Hepatocyte (in vitro differentiated cells): ENCODE measurements around the gene SCGB1A1. TPM values are rescaled to one million over a fixed set of nuclear protein-coding genes. Genes with fewer than 3 reads are reported as not detected.

Experiments used
- DNase-seq: peaks from one replicate; pipeline ENCODE4 v3.0.0-alpha.2; 2016; ENCODE audit warnings: low spot score
- H2AFZ ChIP-seq: fragments of 200-600 bp; sonication (generic); 2 replicates; pipeline ENCODE4 v1.6.0; 2016; ENCODE audit warnings: antibody characterized with exemption, mild to moderate bottlenecking
- H3K27ac ChIP-seq: fragments of 200-600 bp; sonication (generic); 2 replicates; pipeline ENCODE4 v1.5.1; 2016; ENCODE audit warnings: mild to moderate bottlenecking
- H3K27me3 ChIP-seq: fragments of 200-600 bp; sonication (generic); 2 replicates; pipeline ENCODE4 v1.6.1; 2016
- H3K36me3 ChIP-seq: fragments of 200-600 bp; sonication (generic); replicated peaks from 2 replicates; pipeline ENCODE4 v1.5.1; 2016; ENCODE audit warnings: low read depth; ENCODE audit not compliant: insufficient read depth
- H3K4me1 ChIP-seq: fragments of 200-600 bp; sonication (generic); 2 replicates; pipeline ENCODE4 v1.5.1; 2016; ENCODE audit warnings: mild to moderate bottlenecking, moderate library complexity; ENCODE audit not compliant: insufficient read depth
- H3K4me2 ChIP-seq: fragments of 200-600 bp; sonication (generic); 2 replicates; pipeline ENCODE4 v1.6.0; 2016
- H3K4me3 ChIP-seq: fragments of 200-600 bp; sonication (generic); 2 replicates; pipeline ENCODE4 v1.5.1; 2016; ENCODE audit warnings: mild to moderate bottlenecking
- H3K79me2 ChIP-seq: fragments of 200-600 bp; sonication (generic); 2 replicates; pipeline ENCODE4 v1.6.0; 2017; ENCODE audit warnings: mild to moderate bottlenecking
- H3K9me2 ChIP-seq: fragments of 200-600 bp; sonication (generic); replicated peaks from 2 replicates; pipeline ENCODE4 v1.6.0; 2017; ENCODE audit warnings: mild to moderate bottlenecking; ENCODE audit not compliant: insufficient read depth
- H3K9me3 ChIP-seq: fragments of 200-600 bp; sonication (generic); 2 replicates; pipeline ENCODE4 v1.5.1; 2016; ENCODE audit warnings: low read depth, mild to moderate bottlenecking
- H4K20me1 ChIP-seq: fragments of 200-600 bp; sonication (generic); 2 replicates; pipeline ENCODE4 v1.6.0; 2016; ENCODE audit warnings: mild to moderate bottlenecking; ENCODE audit not compliant: insufficient read depth, poor library complexity, severe bottlenecking
- CTCF ChIP-seq: fragments of 200-600 bp; sonication (generic); IDR thresholded peaks from 2 replicates; pipeline ENCODE4 v1.5.1; 2016; ENCODE audit warnings: antibody characterized with exemption, mild to moderate bottlenecking; ENCODE audit not compliant: poor library complexity
- EZH2 ChIP-seq: fragments of 200-600 bp; sonication (generic); IDR thresholded peaks from 2 replicates; pipeline ENCODE4 v1.6.1; 2016; ENCODE audit warnings: antibody characterized with exemption, mild to moderate bottlenecking, borderline replicate concordance
- EZH2phosphoT487 ChIP-seq: fragments of 200-600 bp; sonication (generic); IDR thresholded peaks from one replicate; pipeline ENCODE4 v1.6.1; 2018; ENCODE audit warnings: antibody characterized with exemption, mild to moderate bottlenecking, low read depth, moderate library complexity; ENCODE audit not compliant: unreplicated experiment, severe bottlenecking
- WGBS: methylation state at CpG from one replicate; pipeline ENCODE4 v1.1.6; 2016; ENCODE audit warnings: low lambda C conversion rate; ENCODE audit errors: missing lambda C conversion rate; 5-methylcytosine and 5-hydroxymethylcytosine counted together
- polyA plus RNA-seq: library from polyadenylated mRNA; unstranded; fragments of >200 nt; fragmentation: Nextera tagmentation; extraction: Ambion mirVana; gene quantifications from 2 replicates; pipeline ENCODE4 v1.2.1, GENCODE V29; 2016
- total RNA-seq: library from RNA; depleted of rRNA; stranded (reverse); fragments of >200 nt; gene quantifications from 2 replicates; pipeline ENCODE4 v1.2.3, GENCODE V29; 2014

SCGB1A1 gene
- total and polyA plus RNA-seq, 2 experiments from 2014 or later = not detected

- Histone ChIP-seq H3K4me3 (no peak overlapping the region), H4K20me1 (no peaks in the 10 kb centered on the region), H3K36me3 (no peaks in the 10 kb centered on the region), H3K79me2 (no peaks in the 10 kb centered on the region), H3K9me3 (no peaks in the 10 kb centered on the region), H3K27ac (no peak overlapping the region), H3K9me2 (no peaks in the 10 kb centered on the region), H3K4me1 (peaks cover 16% of the 10 kb centered on the region), H2AFZ (no peak overlapping the region), H3K27me3 (no peaks in the 10 kb centered on the region), H3K4me2 (no peak overlapping the region)
- DNase-seq = no peak
- WGBS = 85% methylated on average over 16 of the region's 16 CpGs
- TF ChIP-seq EZH2 (no peak), EZH2phosphoT487 (no peak), CTCF (no peak)
Observed at GRCh38 chr11:62391642-62392425, 27.0 kb upstream of the SCGB1A1 start.

- H3K4me2 ChIP-seq = no peak overlapping the region
- no peaks in the 10 kb centered on the region for H3K79me2 ChIP-seq
- H3K4me3 ChIP-seq = no peak overlapping the region
- no peak for TF ChIP-seq CTCF
- no peak for TF ChIP-seq EZH2
- no peak overlapping the region for H3K27ac ChIP-seq
- 86% methylated on average over 3 of the region's 3 CpGs for WGBS
- H3K4me1 ChIP-seq = peaks cover 21% of the 10 kb centered on the region
- no peaks in the 10 kb centered on the region for H3K9me2 ChIP-seq
- DNase-seq = no peak
- H3K9me3 ChIP-seq = no peaks in the 10 kb centered on the region
- no peaks in the 10 kb centered on the region for H3K36me3 ChIP-seq
- H2AFZ ChIP-seq = no peak overlapping the region
- H4K20me1 ChIP-seq = no peaks in the 10 kb centered on the region
- H3K27me3 ChIP-seq = no peaks in the 10 kb centered on the region
Observed at GRCh38 chr11:62392506-62392905, 26.3 kb upstream of the SCGB1A1 start.

- 61% methylated on average over 12 of the region's 12 CpGs for WGBS
- H3K79me2 ChIP-seq = no peaks in the 10 kb centered on the region
- no peaks in the 10 kb centered on the region for H3K9me3 ChIP-seq
- peaks cover 26% of the 10 kb centered on the region for H3K4me1 ChIP-seq
- TF ChIP-seq EZH2 (no peak), CTCF (peak; percentile 37)
- H3K27ac ChIP-seq = no peak overlapping the region
- no peak overlapping the region for H2AFZ ChIP-seq
- no peaks in the 10 kb centered on the region for H3K9me2 ChIP-seq
- no peak overlapping the region for H3K4me3 ChIP-seq
- DNase-seq = peak; percentile 51
- H3K36me3 ChIP-seq = no peaks in the 10 kb centered on the region
- no peak overlapping the region for H3K4me2 ChIP-seq
- H4K20me1 ChIP-seq = no peaks in the 10 kb centered on the region
- no peaks in the 10 kb centered on the region for H3K27me3 ChIP-seq
Observed at GRCh38 chr11:62393061-62393611, 25.7 kb upstream of the SCGB1A1 start.
